GM21723 (cell line): ENCODE measurements around the gene SCN10A.

Experiments used
- ATAC-seq: cut with Tn5 transposase; IDR thresholded peaks from one replicate; pipeline ENCODE4 v1.9.1; 2021; ENCODE audit warnings: mild to moderate bottlenecking, moderate library complexity; ENCODE audit not compliant: unreplicated experiment

SCN10A gene

GRCh38 chr3:38722781-38723568 lies 93.0 kb downstream of the SCN10A start:
- no peak for ATAC-seq

GRCh38 chr3:38721207-38721772 lies 94.7 kb downstream of the SCN10A start:
- no peak for ATAC-seq

- no peak for ATAC-seq
Measured at GRCh38 chr3:38720465-38720864, 95.6 kb downstream of the SCN10A start.

GRCh38 chr3:38717355-38718240 lies 98.4 kb downstream of the SCN10A start:
- no peak for ATAC-seq

- ATAC-seq, result no peak
Measured at GRCh38 chr3:38713121-38713520, 102.9 kb downstream of the SCN10A start.

- ATAC-seq, result no peak
Measured at GRCh38 chr3:38711321-38711720, 104.7 kb downstream of the SCN10A start.

GRCh38 chr3:38707730-38708129 lies 108.3 kb downstream of the SCN10A start:
- ATAC-seq, result no peak

- no peak for ATAC-seq
Measured at GRCh38 chr3:38706961-38707360, 109.1 kb downstream of the SCN10A start.

GRCh38 chr3:38702231-38702630 lies 113.8 kb downstream of the SCN10A start:
- ATAC-seq, result no peak

- no peak for ATAC-seq
Measured at GRCh38 chr3:38698760-38699159, 117.3 kb downstream of the SCN10A start.

GRCh38 chr3:38698061-38698460 lies 118.0 kb downstream of the SCN10A start:
- ATAC-seq, result no peak

- no peak for ATAC-seq
Measured at GRCh38 chr3:38696034-38696433, 120.0 kb downstream of the SCN10A start.

- ATAC-seq, result no peak
Measured at GRCh38 chr3:38690185-38690584, 125.8 kb downstream of the SCN10A start.

GRCh38 chr3:38689774-38690173 lies 126.2 kb downstream of the SCN10A start:
- ATAC-seq, result no peak

- no peak for ATAC-seq
Measured at GRCh38 chr3:38689346-38689745, 126.7 kb downstream of the SCN10A start.

GRCh38 chr3:38687321-38687720 lies 128.7 kb downstream of the SCN10A start:
- ATAC-seq, result no peak

GRCh38 chr3:38684546-38684945 lies 131.5 kb downstream of the SCN10A start:
- ATAC-seq, result no peak

- no peak for ATAC-seq
Measured at GRCh38 chr3:38669668-38670067, 146.3 kb downstream of the SCN10A start.

- ATAC-seq, result no peak
Measured at GRCh38 chr3:38662544-38662943, 153.5 kb downstream of the SCN10A start.

- no peak for ATAC-seq
Measured at GRCh38 chr3:38658841-38659240, 157.2 kb downstream of the SCN10A start.

GRCh38 chr3:38657369-38657768 lies 158.6 kb downstream of the SCN10A start:
- no peak for ATAC-seq
